HEK293T (cell line): ENCODE results near the gene ARMC8.

Experiments used
- CTCF ChIA-PET: fragments of 350-600 bp; formaldehyde crosslinking; extraction: SDS; loops from one replicate; lab custom pipeline; 2021; ENCODE audit warnings: antibody characterized with exemption, inconsistent platforms; lab: Yijun Ruan, JAX
- POLR2A ChIA-PET: fragments of 350-600 bp; formaldehyde crosslinking; extraction: SDS; loops from one replicate; lab custom pipeline; 2020; ENCODE audit warnings: antibody characterized with exemption, inconsistent platforms; lab: Yijun Ruan, JAX
- DNase-seq: peaks from one replicate; pipeline ENCODE4 v3.0.0; 2012; ENCODE audit warnings: mixed read lengths; ENCODE audit errors: extremely low spot score
- ARNT ChIP-seq: fragments of 450-650 bp; IDR thresholded peaks from 2 replicates; pipeline ENCODE4 v1.6.1; 2017; ENCODE audit warnings: mild to moderate bottlenecking
- BHLHE40 ChIP-seq: fragments of 450-650 bp; IDR thresholded peaks from 2 replicates; pipeline ENCODE4 v1.6.1; 2016; ENCODE audit warnings: mild to moderate bottlenecking, moderate library complexity, borderline replicate concordance
- CTBP1 ChIP-seq: fragments of 450-650 bp; IDR thresholded peaks from 2 replicates; pipeline ENCODE4 v1.6.1; 2016; ENCODE audit warnings: borderline replicate concordance
- ELF4 ChIP-seq: fragments of 450-650 bp; IDR thresholded peaks from 2 replicates; pipeline ENCODE4 v1.6.1; 2017; ENCODE audit warnings: antibody characterized with exemption
- FOXA1 ChIP-seq: fragments of 450-650 bp; IDR thresholded peaks from 2 replicates; pipeline ENCODE4 v1.6.1; 2016; ENCODE audit warnings: mild to moderate bottlenecking
- FOXK2 ChIP-seq: fragments of 450-650 bp; IDR thresholded peaks from 2 replicates; pipeline ENCODE4 v1.6.1; 2016; ENCODE audit warnings: mild to moderate bottlenecking
- FOXM1 ChIP-seq: fragments of 450-650 bp; IDR thresholded peaks from 2 replicates; pipeline ENCODE4 v1.6.1; 2017; ENCODE audit warnings: mild to moderate bottlenecking, borderline replicate concordance
- HDGF ChIP-seq: fragments of 450-650 bp; IDR thresholded peaks from 2 replicates; pipeline ENCODE4 v1.6.1; 2017; ENCODE audit warnings: antibody characterized with exemption, borderline replicate concordance
- L3MBTL2 ChIP-seq: fragments of 450-650 bp; conservative IDR thresholded peaks from 2 replicates; pipeline ENCODE4 v1.6.1; 2016; ENCODE audit warnings: mild to moderate bottlenecking
- LEF1 ChIP-seq: fragments of 450-650 bp; IDR thresholded peaks from 2 replicates; pipeline ENCODE4 v1.6.1; 2017; ENCODE audit warnings: mild to moderate bottlenecking, borderline replicate concordance
- NFRKB ChIP-seq: fragments of 450-650 bp; IDR thresholded peaks from 2 replicates; pipeline ENCODE4 v1.6.1; 2016; ENCODE audit warnings: mild to moderate bottlenecking, moderate library complexity
- SP1 ChIP-seq: fragments of 450-650 bp; IDR thresholded peaks from 2 replicates; pipeline ENCODE4 v1.6.1; 2017
- SUZ12 ChIP-seq: fragments of 450-650 bp; IDR thresholded peaks from 2 replicates; pipeline ENCODE4 v1.6.1; 2016; ENCODE audit warnings: mild to moderate bottlenecking
- TARDBP ChIP-seq: fragments of 450-650 bp; IDR thresholded peaks from 2 replicates; pipeline ENCODE4 v1.6.1; 2016
- ZNF384 ChIP-seq: fragments of 450-650 bp; IDR thresholded peaks from 2 replicates; pipeline ENCODE4 v1.6.1; 2016
- TF ChIP-seq, protein P1 (sequence below): fragments of 450-650 bp; IDR thresholded peaks from 2 replicates; pipeline ENCODE4 v1.6.1; 2016

The ARMC8 gene

DNA sequence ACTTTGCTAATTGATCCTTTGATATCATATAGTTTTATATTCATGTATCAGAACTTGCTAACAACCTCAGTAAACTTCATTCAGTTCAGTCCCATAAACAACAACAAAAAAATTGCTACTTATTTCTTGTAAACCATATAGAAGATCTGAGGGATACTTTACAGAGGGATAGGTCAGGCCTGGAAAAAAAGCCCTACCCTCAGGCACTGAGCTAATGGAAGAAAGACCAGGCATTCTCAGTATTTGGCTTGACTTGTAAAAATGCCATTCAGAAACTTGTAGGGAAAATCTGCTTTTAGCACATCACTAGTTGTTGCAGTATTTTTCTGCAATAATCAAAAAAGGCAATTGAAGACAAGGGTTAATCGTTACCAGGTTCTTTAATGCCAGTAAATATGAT is 33.1 kb downstream of the ARMC8 start:
- ChIA-PET CTCF (no interaction called here), POLR2A (interaction anchor here (1.0 kb wide), 1 partner anchor 33 kb away, joined by 3 read pairs; the partner anchor contains the start of gene ARMC8)
- DNase-seq, result no peak
- no peak for TF ChIP-seq FOXA1
- TF ChIP-seq CTBP1, result no peak
- TF ChIP-seq TARDBP, result no peak
- TF ChIP-seq FOXM1, result no peak
- TF ChIP-seq NFRKB, result no peak
- TF ChIP-seq ELF4, result no peak
- TF ChIP-seq HDGF, result no peak
- TF ChIP-seq BHLHE40, result no peak
- no peak for TF ChIP-seq FOXK2
- TF ChIP-seq L3MBTL2, result no peak
- TF ChIP-seq SP1, result no peak

DNA sequence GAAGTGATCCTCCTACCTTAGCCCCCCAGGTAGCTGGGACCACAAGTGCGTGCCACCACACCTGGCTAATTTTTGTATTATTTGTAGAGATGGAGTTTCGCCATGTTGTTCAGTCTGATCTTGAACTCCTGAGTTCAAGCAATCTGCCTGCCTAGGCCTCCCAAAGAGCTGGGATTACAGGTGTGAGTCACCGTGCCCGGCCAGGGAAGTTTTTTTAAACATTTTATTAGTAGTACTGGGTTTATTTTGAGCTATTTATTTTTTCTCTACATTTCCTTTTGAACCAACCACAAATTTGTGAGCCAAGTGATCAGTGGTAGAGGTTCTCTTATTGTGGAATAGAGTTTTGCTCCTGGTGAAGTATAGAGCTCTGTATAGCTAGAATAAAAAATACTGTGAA is 33.7 kb downstream of the ARMC8 start:
- no peak for DNase-seq
- POLR2A ChIA-PET, result interaction anchor here (1.0 kb wide), 1 partner anchor 34 kb away, joined by 3 read pairs; the partner anchor contains the start of gene ARMC8
- TF ChIP-seq HDGF (no peak), ZNF384 (no peak), ELF4 (no peak), LEF1 (no peak), NFRKB (no peak), SUZ12 (no peak), L3MBTL2 (no peak), ARNT (no peak), FOXA1 (no peak), BHLHE40 (no peak), CTBP1 (no peak), SP1 (no peak), FOXK2 (no peak), FOXM1 (no peak), TARDBP (no peak)
- TF ChIP-seq, protein P1, sequence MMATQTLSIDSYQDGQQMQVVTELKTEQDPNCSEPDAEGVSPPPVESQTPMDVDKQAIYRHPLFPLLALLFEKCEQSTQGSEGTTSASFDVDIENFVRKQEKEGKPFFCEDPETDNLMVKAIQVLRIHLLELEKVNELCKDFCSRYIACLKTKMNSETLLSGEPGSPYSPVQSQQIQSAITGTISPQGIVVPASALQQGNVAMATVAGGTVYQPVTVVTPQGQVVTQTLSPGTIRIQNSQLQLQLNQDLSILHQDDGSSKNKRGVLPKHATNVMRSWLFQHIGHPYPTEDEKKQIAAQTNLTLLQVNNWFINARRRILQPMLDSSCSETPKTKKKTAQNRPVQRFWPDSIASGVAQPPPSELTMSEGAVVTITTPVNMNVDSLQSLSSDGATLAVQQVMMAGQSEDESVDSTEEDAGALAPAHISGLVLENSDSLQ, result no peak
- CTCF ChIA-PET, result interaction anchor here (0.6 kb wide), 1 partner anchor 691 kb away, joined by 3 read pairs; no protein-coding TSS in a partner anchor

DNA sequence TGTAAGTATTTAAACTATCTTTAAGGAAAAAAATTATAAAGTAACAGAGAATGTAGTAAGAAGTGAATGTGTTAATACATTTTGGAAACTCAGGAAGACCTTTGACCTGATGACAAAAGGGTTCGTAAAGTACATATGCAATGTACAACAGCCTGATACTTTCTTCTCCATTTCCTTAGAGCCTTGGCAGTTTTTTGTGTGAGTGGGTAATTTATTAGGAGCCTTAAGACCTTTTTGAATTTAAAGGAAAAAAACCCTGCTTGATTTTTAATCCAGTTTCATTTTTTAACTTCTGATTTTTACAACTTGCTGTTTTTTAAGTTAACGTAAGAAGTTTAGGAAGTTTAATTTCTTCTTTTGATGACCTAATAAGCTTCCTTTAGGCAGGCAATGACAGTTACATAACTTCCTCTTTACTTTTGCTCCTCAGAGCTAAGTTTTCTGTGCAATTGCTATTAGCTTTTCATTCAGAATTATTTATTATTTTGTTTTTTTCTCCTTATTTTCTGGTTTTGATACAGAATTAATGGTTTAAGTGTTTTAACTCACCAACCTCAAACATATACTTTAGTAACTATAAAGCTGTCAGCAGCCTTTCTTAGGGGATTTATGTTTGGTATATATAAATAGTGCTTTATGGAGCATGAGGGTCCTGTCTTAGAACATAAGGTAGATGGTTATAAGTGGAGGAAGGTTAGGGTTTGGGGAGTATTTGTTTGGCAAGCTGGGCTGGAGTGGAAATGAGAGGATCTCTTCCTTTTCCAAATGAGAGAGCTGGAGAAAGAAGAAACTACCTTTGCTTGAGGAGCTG is 35.2 kb downstream of the ARMC8 start:
- DNase-seq, result no peak
- CTCF ChIA-PET, result no interaction called here
- TF ChIP-seq ZNF384 (no peak), TARDBP (no peak), SP1 (no peak), L3MBTL2 (no peak), FOXM1 (no peak), FOXK2 (no peak), NFRKB (no peak), ELF4 (no peak), BHLHE40 (no peak), CTBP1 (no peak), FOXA1 (no peak), ARNT (no peak), HDGF (no peak), LEF1 (no peak)
- TF ChIP-seq, protein P1, result no peak
- POLR2A ChIA-PET, result no interaction called here

DNA sequence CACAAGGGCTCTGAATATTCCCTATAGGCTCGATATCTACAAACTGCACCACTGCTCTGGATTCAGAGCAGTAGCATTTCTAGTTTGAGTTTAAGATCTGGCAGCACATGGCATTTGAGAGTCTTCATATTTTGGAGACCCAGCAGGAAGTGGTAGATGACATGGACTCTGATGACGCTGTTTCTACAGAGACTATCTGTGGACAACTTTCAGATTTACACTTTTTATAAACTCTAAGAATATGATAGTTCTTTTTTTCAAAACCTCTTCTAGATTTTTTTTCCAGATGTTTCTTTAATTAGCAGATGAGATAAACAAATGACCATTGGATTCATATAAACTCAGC is 35.8 kb downstream of the ARMC8 start:
- POLR2A ChIA-PET, result no interaction called here
- CTCF ChIA-PET, result no interaction called here
- no peak for DNase-seq
- TF ChIP-seq SP1 (no peak), FOXM1 (no peak), FOXA1 (no peak), ELF4 (no peak), TARDBP (no peak), CTBP1 (no peak), NFRKB (no peak), LEF1 (no peak), BHLHE40 (no peak), ZNF384 (no peak)
- TF ChIP-seq, protein P1, result no peak

DNA sequence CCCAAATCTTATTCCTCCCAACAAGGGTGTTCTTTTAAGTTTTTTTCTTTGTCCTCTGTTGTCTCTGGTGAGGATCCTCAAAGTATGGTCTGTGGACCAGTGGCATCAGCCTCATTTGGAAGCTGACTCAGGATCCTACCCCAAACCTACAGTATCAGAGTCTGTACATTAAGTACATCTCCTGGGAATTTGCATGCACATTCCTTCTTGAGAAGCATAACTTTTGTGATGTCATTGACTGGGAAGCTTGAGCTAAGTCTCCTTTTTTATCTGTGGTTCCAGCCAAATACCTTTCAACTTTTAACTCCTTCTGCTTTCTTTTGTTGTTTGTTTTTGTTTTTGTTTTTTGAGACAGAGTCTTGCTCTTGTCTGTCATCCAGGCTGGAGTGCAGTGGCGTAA is 40.5 kb downstream of the ARMC8 start:
- POLR2A ChIA-PET, result no interaction called here
- TF ChIP-seq L3MBTL2, result no peak
- TF ChIP-seq TARDBP, result no peak
- TF ChIP-seq, protein P1, result no peak
- TF ChIP-seq BHLHE40, result no peak
- TF ChIP-seq ZNF384, result no peak
- no peak for TF ChIP-seq LEF1
- TF ChIP-seq ELF4, result no peak
- TF ChIP-seq ARNT, result no peak
- TF ChIP-seq FOXA1, result no peak
- no peak for TF ChIP-seq FOXM1
- no peak for TF ChIP-seq NFRKB
- no peak for TF ChIP-seq CTBP1
- TF ChIP-seq SP1, result no peak
- TF ChIP-seq SUZ12, result no peak
- no peak for TF ChIP-seq HDGF
- TF ChIP-seq FOXK2, result no peak
- DNase-seq, result no peak
- CTCF ChIA-PET, result no interaction called here

DNA sequence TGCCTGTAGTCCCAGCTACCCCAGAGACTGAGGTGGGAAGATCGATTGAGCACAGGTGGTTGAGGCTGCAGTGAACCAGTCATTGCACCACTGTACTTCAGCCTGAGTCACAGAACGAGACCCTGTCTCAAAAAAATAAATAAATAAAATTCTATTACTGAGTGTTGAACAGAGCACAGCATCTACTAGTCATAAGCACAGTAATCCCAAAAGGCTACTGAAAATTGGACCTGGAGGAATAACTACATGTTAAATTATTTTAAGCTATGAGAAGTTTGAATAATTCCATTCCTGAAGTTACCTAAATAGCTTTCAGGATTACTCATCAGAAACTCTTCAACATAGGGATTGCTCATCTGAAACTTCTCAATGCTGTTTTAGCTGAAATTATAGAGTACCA is 43.4 kb downstream of the ARMC8 start:
- DNase-seq, result no peak
- CTCF ChIA-PET, result no interaction called here
- TF ChIP-seq FOXK2 (no peak), CTBP1 (no peak), SP1 (no peak), TARDBP (no peak), ELF4 (no peak), SUZ12 (no peak), NFRKB (no peak), BHLHE40 (no peak), HDGF (no peak), L3MBTL2 (no peak), FOXA1 (no peak)
- POLR2A ChIA-PET, result no interaction called here
